HG03558 (cell line): Measurements from ENCODE around the gene SOSTDC1.
"Not testable (repeated sequence)": the region's sequence is repeated elsewhere in the genome, so short reads cannot be mapped to it uniquely, and the experiment has no call there.

Experiments
- ATAC-seq: cut with Tn5 transposase; IDR thresholded peaks from one replicate; pipeline ENCODE4 v1.9.1; 2021; ENCODE audit warnings: moderate number of reproducible peaks; ENCODE audit not compliant: unreplicated experiment; ENCODE audit errors: extremely low read depth

Gene SOSTDC1, protein sequence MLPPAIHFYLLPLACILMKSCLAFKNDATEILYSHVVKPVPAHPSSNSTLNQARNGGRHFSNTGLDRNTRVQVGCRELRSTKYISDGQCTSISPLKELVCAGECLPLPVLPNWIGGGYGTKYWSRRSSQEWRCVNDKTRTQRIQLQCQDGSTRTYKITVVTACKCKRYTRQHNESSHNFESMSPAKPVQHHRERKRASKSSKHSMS

GRCh38 chr7:16465469-16466361 lies at the start of gene SOSTDC1:
Gene SOSTDC1, minus strand, starts transcription at chr7:16465738. Its CDS starts 70 bp downstream, at chr7:16465668.
- no peak for ATAC-seq

- no peak for ATAC-seq
These were observed 49.2 kb upstream of the SOSTDC1 start for GRCh38 chr7:16514729-16515128.

- no peak for ATAC-seq
These were observed 48.7 kb upstream of the SOSTDC1 start for GRCh38 chr7:16514271-16514670.

DNA sequence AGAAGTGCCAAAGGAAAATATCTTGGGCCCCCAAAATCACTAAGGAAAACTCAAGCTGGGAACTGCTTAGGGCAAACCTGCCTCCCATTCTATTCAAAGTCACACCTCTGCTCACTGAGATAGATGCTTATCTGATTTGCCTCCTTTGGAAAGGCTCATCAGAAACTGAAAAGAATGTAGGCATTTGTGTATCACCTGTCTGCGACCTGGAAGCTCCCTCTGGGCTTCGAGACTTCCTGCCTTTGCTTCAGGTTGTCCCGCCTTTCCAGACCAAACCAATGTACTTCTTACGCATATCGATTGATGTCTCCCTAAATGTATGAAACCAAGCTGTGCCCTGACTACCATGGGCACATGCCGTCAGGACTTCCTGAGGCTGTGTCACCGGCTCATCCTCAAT lies 46.6 kb upstream of the SOSTDC1 start:
- ATAC-seq: no peak

GRCh38 chr7:16511314-16511713 lies 45.8 kb upstream of the SOSTDC1 start:
- no peak for ATAC-seq

DNA sequence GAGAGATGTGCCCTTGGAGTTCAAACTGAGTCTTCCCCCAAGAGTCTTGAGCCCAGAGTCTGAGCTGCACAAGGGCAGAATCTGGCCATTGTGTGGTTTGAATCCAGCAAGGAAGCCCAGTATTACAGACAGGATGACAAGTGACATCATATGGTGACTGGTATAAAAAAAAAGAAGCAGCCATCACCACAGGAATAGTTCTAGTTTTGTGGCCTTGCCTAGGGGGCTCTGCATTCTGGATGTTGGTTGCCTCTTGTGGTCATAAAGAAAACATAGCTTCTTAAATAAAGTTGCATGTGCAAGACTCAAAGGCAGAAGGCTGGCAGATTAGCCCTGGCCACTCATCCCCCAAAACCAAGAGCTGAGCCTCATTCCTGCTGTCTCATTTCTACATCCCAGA lies 44.3 kb upstream of the SOSTDC1 start:
- no peak for ATAC-seq

DNA sequence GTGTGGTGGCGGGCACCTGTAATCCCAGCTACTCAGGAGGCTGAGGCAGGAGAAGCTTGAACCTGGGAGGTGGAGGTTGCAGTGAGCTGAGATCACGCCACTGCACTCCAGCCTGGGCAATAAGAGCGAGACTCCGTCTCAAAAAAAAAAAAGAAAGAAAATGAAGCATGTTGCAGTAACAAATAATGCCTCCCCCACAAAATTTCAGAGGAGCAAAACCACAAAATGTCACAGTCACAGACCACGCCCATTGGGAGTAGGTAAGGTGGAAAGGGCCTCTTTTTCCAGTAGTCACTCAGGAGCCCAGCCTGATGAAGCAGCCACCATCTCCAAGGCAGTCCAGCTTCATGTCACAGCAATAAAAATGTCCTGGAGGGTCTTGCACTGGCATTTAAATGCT lies 40.9 kb upstream of the SOSTDC1 start:
- not testable (repeated sequence) for ATAC-seq

DNA sequence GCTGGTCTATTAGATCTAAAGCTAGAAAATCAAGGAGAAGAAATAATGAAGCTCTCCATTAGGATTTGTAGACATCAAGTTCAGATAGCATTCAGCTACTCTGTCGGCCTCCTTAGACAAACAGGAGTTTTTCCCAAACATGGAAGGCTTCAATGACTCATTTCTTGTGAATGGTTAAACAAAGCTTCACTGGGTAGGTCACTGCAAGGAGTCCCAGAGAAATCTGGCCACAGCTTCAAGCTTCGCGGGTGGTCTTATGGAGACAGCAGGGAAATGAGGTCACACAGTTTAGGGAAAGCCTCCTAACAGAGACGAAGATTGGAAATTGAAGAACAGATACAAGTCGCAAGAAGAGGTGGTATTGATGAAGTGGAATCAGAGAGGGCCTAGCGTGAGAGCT lies 38.5 kb upstream of the SOSTDC1 start:
- ATAC-seq: no peak

DNA sequence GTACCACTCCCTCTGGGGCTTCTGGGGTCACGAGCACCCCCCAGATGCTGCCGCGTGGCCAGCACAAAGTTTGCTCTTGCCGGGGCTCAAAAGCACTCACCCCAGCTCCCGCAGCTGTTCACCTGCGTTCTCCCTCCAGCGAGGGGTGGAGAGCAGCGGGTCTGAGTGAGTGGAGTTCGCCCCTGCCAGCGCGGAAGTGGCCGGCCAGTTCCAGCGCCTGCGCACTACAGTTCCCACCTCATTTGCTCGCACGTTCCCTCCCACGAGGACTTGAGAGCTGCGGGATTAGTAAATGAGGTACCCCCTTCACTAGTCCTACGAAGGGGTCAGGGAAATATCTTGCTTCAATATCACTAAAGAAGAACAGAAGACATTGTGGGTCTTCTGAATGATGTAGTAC lies 36.8 kb upstream of the SOSTDC1 start:
- no peak for ATAC-seq

DNA sequence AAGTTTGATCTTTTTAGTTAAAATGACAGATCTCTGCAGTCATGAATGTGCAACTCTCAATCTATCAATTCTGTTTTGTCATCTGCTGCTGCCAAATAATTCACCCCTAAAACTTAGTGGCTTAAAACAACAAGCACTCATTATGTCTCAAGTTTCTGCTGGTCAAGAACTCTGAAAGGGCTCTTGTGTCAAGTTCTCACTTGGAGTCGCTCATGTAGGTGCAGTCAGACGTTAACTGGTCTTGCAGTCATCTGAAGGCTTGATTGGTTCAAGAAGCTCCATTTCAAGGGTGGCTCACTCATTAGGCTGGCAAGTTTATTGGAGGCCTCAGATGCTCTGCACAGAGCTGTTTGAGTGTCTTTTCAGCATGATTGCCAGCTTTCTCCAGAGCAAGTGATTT lies 32.6 kb upstream of the SOSTDC1 start:
- no peak for ATAC-seq

GRCh38 chr7:16494955-16495719 lies 29.6 kb upstream of the SOSTDC1 start:
- ATAC-seq: no peak

DNA sequence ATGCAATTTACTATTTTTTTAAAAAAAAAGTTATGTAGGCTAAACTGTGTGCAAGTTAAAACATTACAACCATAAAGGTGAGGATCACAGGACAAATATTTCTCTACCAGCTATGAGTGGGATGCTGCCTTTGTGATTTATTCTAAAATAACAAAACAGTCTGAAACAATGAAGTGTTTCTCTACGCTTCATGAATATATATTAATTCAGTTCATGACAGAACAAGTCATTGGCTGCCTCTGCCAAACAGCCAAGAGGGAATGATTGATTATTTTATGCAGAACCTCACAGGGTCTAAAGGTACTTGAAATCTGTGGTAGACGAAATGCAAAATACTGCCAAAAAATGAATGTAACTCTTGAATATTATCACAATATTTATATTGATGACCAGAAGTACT lies 29.0 kb upstream of the SOSTDC1 start:
- ATAC-seq: no peak

DNA sequence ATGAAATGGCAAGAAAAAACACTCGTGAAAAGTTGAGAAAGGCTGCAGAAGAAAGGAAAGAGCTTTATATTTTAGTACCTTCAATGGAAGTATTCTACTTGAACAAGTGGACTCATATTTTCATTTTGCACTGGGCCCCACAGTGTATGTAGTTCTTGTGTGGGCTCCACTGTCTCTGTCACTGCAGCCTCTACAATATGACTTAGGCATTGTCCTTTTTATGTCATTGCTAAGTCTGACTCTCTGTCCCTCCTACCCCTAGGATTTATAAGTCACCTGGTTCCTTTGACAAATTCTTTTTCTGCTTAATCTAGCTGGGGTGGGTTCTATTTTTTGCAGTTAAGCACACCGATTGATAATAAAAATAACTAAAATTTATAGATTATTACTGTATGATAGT lies 27.7 kb upstream of the SOSTDC1 start:
- no peak for ATAC-seq

- no peak for ATAC-seq
These were observed 27.1 kb upstream of the SOSTDC1 start for GRCh38 chr7:16492513-16493062.

- ATAC-seq: no peak
These were observed 25.6 kb upstream of the SOSTDC1 start for GRCh38 chr7:16491148-16491547.

GRCh38 chr7:16484453-16485158 lies 19.1 kb upstream of the SOSTDC1 start:
- no peak for ATAC-seq

- ATAC-seq: no peak
These were observed 14.1 kb upstream of the SOSTDC1 start for GRCh38 chr7:16479591-16479990.

GRCh38 chr7:16479161-16479560 lies 13.6 kb upstream of the SOSTDC1 start:
- no peak for ATAC-seq

DNA sequence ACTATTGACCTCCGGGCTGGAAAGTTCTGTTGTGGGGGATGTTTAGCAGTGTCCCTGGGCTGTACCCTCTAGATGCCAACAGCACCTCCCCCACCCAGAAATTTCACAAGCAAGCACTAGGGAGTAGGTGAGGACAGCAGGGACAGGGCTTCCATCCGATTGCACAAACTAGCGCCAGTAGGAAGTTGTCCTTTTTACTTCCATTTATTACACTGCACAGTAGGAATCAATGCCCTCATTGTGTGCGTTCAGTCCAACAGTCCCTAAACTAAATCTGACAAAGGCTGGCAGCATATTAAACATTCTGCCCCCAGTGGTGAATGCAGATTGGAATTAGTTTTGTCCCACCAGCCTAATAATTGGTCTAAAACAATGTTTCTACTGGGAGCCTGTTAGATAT lies 6.4 kb upstream of the SOSTDC1 start:
- ATAC-seq: no peak
